H1 (cell line): ENCODE measurements around the gene GLTPD2. TPM values are rescaled to one million over a fixed set of nuclear protein-coding genes. Genes with fewer than 3 reads are reported as not detected.

ENCODE experiments used
- CTCF ChIA-PET: fragments of 300-600 bp; sonication (Branson Sonifier 250); formaldehyde crosslinking; loops from one replicate; lab custom pipeline; 2021; ENCODE audit not compliant: partially characterized antibody; lab: Charles Lee
- POLR2A ChIA-PET: fragments of 300-600 bp; sonication (Branson Sonifier 250); formaldehyde crosslinking; loops from one replicate; lab custom pipeline; 2021; ENCODE audit warnings: inconsistent platforms; ENCODE audit not compliant: partially characterized antibody; lab: Charles Lee
- DNase-seq, 2 experiments: peaks; one replicate each; pipeline versions ENCODE4 v3.0.0 to v3.0.0-alpha.2; 2010 to 2022; ENCODE audit warnings: low spot score in 2 of 2, low read depth in 1 of 2, mixed read lengths in 1 of 2
- FAIRE-seq: peaks from 2 replicates; lab custom pipeline; 2011; peaks lifted over from hg19 to GRCh38; lab: Jason Lieb, UNC
- H2AFZ ChIP-seq: 2 replicates; pipeline ENCODE4 v1.8.1; 2012; ENCODE audit warnings: low read length, inconsistent platforms
- H2AK5ac ChIP-seq: 2 replicates; pipeline ENCODE4 v1.6.1; 2013; ENCODE audit warnings: low read depth, low read length
- H2BK120ac ChIP-seq: replicated peaks from 2 replicates; pipeline ENCODE3; 2013; ENCODE audit warnings: low read depth, low read length, inconsistent platforms
- H2BK12ac ChIP-seq: 2 replicates; pipeline ENCODE4 v1.6.1; 2013; ENCODE audit warnings: low read depth, low read length
- H2BK15ac ChIP-seq: 2 replicates; pipeline ENCODE4 v1.6.1; 2013; ENCODE audit warnings: low read length
- H2BK20ac ChIP-seq: 2 replicates; pipeline ENCODE4 v1.6.1; 2013; ENCODE audit warnings: low read length
- H2BK5ac ChIP-seq: 2 replicates; pipeline ENCODE4 v1.6.1; 2013; ENCODE audit warnings: low read depth, low read length
- H3K14ac ChIP-seq: 2 replicates; pipeline ENCODE4 v1.6.1; 2013; ENCODE audit warnings: inconsistent platforms; ENCODE audit not compliant: insufficient read length
- H3K18ac ChIP-seq: 2 replicates; pipeline ENCODE4 v1.6.1; 2013; ENCODE audit warnings: low read length; ENCODE audit errors: extremely low read depth
- H3K23ac ChIP-seq: 2 replicates; pipeline ENCODE4 v1.6.1; 2013; ENCODE audit warnings: inconsistent platforms; ENCODE audit not compliant: insufficient read length
- H3K23me2 ChIP-seq: 2 replicates; pipeline ENCODE4 v1.6.1; 2013; ENCODE audit warnings: low read depth, low read length
- H3K27ac ChIP-seq: 2 replicates; pipeline ENCODE4 v1.6.1; 2011; ENCODE audit warnings: low read depth, low read length, inconsistent platforms
- H3K27me3 ChIP-seq, 4 experiments: replicated peaks in 1 of 4; 1 replicate in 1 of 4; 2 replicates in 3 of 4; pipeline versions ENCODE4 v1.6.1 to v1.8.1; 2011 to 2013; ENCODE audit warnings: low read length in 3 of 4, mild to moderate bottlenecking in 3 of 4, inconsistent platforms in 2 of 4, mixed read lengths in 2 of 4, moderate library complexity in 1 of 4; ENCODE audit not compliant: control insufficient read depth in 3 of 4, insufficient read depth in 3 of 4; ENCODE audit errors: extremely low read depth in 1 of 4
- H3K36me3 ChIP-seq, 4 experiments: 2 replicates each; pipeline versions ENCODE4 v1.6.1 to v1.8.1; 2011 to 2013; ENCODE audit warnings: mild to moderate bottlenecking in 4 of 4, low read length in 3 of 4, moderate library complexity in 2 of 4, control low read depth in 1 of 4, inconsistent platforms in 1 of 4; ENCODE audit not compliant: insufficient read depth in 4 of 4, control insufficient read depth in 2 of 4
- H3K4ac ChIP-seq: replicated peaks from 2 replicates; pipeline ENCODE3; 2013; ENCODE audit warnings: low read length, low read depth, mixed read lengths, inconsistent platforms; ENCODE audit not compliant: insufficient read length
- H3K4me1 ChIP-seq, 4 experiments: replicated peaks in 1 of 4; 1 replicate in 1 of 4; 2 replicates in 3 of 4; pipeline versions ENCODE4 v1.6.1 to v1.8.1; 2011 to 2013; ENCODE audit warnings: low read length in 3 of 4, inconsistent platforms in 2 of 4, mixed read lengths in 1 of 4; ENCODE audit not compliant: insufficient read depth in 4 of 4, control insufficient read depth in 3 of 4
- H3K4me2 ChIP-seq, 2 experiments: 2 replicates each; pipeline versions ENCODE4 v1.6.1 to v1.8.1; 2011 to 2013; ENCODE audit warnings: low read depth in 2 of 2, low read length in 2 of 2, control low read depth in 1 of 2, inconsistent platforms in 1 of 2, mild to moderate bottlenecking in 1 of 2; ENCODE audit not compliant: insufficient read depth in 1 of 2
- H3K4me3 ChIP-seq, 4 experiments: fragments of 200-600, 300-600 bp in 1 of 4; sonication (generic), shearing (Covaris generic), sonication (Bioruptor Twin) in 1 of 4; 2 replicates each; pipeline versions ENCODE4 v1.5.1 to v1.8.1; 2011 to 2016; ENCODE audit warnings: low read length in 4 of 4, low read depth in 3 of 4, control low read depth in 2 of 4, inconsistent platforms in 2 of 4, mild to moderate bottlenecking in 2 of 4, mixed read lengths in 1 of 4, moderate library complexity in 1 of 4; ENCODE audit not compliant: insufficient read depth in 2 of 4; ENCODE audit errors: extremely low read depth in 1 of 4
- H3K56ac ChIP-seq: replicated peaks from 2 replicates; pipeline ENCODE3; 2013; ENCODE audit warnings: low read depth, mild to moderate bottlenecking, mixed read lengths, low read length, inconsistent platforms; ENCODE audit not compliant: insufficient read length
- H3K79me1 ChIP-seq: 2 replicates; pipeline ENCODE4 v1.6.1; 2013; ENCODE audit warnings: low read depth, low read length, control low read depth
- H3K79me2 ChIP-seq, 2 experiments: 2 replicates each; pipeline versions ENCODE4 v1.6.1 to v1.8.1; 2012 to 2013; ENCODE audit warnings: low read length in 2 of 2, mild to moderate bottlenecking in 2 of 2, inconsistent platforms in 1 of 2; ENCODE audit not compliant: insufficient read depth in 2 of 2, control insufficient read depth in 1 of 2
- H3K9ac ChIP-seq, 4 experiments: replicated peaks in 1 of 4; 1 replicate in 1 of 4; 2 replicates in 3 of 4; pipeline versions ENCODE4 v1.6.1 to v1.8.1; 2011 to 2013; ENCODE audit warnings: low read depth in 3 of 4, low read length in 3 of 4, control low read depth in 2 of 4, mild to moderate bottlenecking in 2 of 4, moderate library complexity in 2 of 4, inconsistent platforms in 1 of 4; ENCODE audit errors: extremely low read depth in 1 of 4
- H3K9me3 ChIP-seq, 2 experiments: 2 replicates each; pipeline versions ENCODE4 v1.6.1 to v1.8.1; 2012 to 2013; ENCODE audit warnings: mild to moderate bottlenecking in 2 of 2, moderate library complexity in 2 of 2, control low read depth in 1 of 2, inconsistent platforms in 1 of 2, low read depth in 1 of 2, low read length in 1 of 2, mixed read lengths in 1 of 2; ENCODE audit not compliant: insufficient read depth in 2 of 2
- H4K20me1 ChIP-seq, 2 experiments: replicated peaks in 1 of 2; 2 replicates each; pipeline versions ENCODE3 to v1.8.1; 2011 to 2013; ENCODE audit warnings: inconsistent platforms in 2 of 2, low read length in 2 of 2, mild to moderate bottlenecking in 1 of 2; ENCODE audit not compliant: insufficient read depth in 2 of 2, control insufficient read depth in 1 of 2
- H4K5ac ChIP-seq: 2 replicates; pipeline ENCODE4 v1.6.1; 2013; ENCODE audit warnings: low read length, low read depth, mixed read lengths, inconsistent platforms; ENCODE audit not compliant: insufficient read length
- H4K8ac ChIP-seq: 2 replicates; pipeline ENCODE4 v1.8.0; 2013; ENCODE audit warnings: mild to moderate bottlenecking, moderate library complexity, low read length, inconsistent platforms; ENCODE audit not compliant: insufficient read depth; ENCODE audit errors: extremely low read depth
- H4K91ac ChIP-seq: replicated peaks from 2 replicates; pipeline ENCODE3; 2013; ENCODE audit warnings: low read length, mixed read lengths, inconsistent platforms; ENCODE audit not compliant: insufficient read length
- ASH2L ChIP-seq: fragments of 200-600, 300-600 bp; sonication (generic); IDR thresholded peaks from one replicate; pipeline ENCODE4 v1.7.1; 2017; ENCODE audit warnings: low read length
- CBX5 ChIP-seq: fragments of 300-800, 300-1000 bp; sonication (generic); IDR thresholded peaks from 2 replicates; pipeline ENCODE4 v1.7.1; 2016; ENCODE audit warnings: antibody characterized with exemption, low read length, low read depth
- NRF1 ChIP-seq: IDR thresholded peaks from 2 replicates; pipeline ENCODE4 v1.6.1; 2011; ENCODE audit warnings: mild to moderate bottlenecking, low read depth, low read length, improper control_type of control experiment
- RBBP5 ChIP-seq: IDR thresholded peaks from 2 replicates; pipeline ENCODE4 v1.7.1; 2012; ENCODE audit warnings: low read depth, mild to moderate bottlenecking, inconsistent platforms, low read length, moderate library complexity, borderline replicate concordance
- SP2 ChIP-seq: IDR thresholded peaks from 2 replicates; pipeline ENCODE4 v1.6.1; 2012; ENCODE audit warnings: mild to moderate bottlenecking, low read length, inconsistent platforms
- WGBS, 2 experiments: shearing (Covaris generic) in 1 of 2; methylation state at CpG; one replicate each; pipeline versions ENCODE4 v1.1.6 to v1.1.7; 2013 to 2015; ENCODE audit warnings: low lambda C conversion rate in 2 of 2, mixed read lengths in 2 of 2, inconsistent platforms in 1 of 2, low coverage in 1 of 2, missing lambda C conversion rate in 1 of 2; ENCODE audit not compliant: insufficient replicate concordance in 2 of 2, insufficient coverage in 1 of 2, insufficient read length in 1 of 2; ENCODE audit errors: extremely low coverage in 1 of 2, missing lambda C conversion rate in 1 of 2; 5-methylcytosine and 5-hydroxymethylcytosine counted together
- polyA plus RNA-seq, 7 experiments: library from polyadenylated mRNA; depleted of rRNA in 3 of 7; stranded (reverse) in 5 of 7; unstranded in 2 of 7; fragments of >200 nt in 5 of 7; fragments of 200-250 nt in 2 of 7; gene quantifications; 1 replicate in 5 of 7; 2 replicates in 1 of 7; 4 replicates in 1 of 7; pipeline versions ENCODE4 v1.2.1 to v1.2.3, GENCODE V29; 2011 to 2013; ENCODE audit warnings: missing spikeins in 2 of 7, mixed read lengths in 2 of 7
- total RNA-seq: library from RNA; stranded (reverse); fragmentation: NEBNext Ultra II Directional; extraction: Animal tissue kit (Norgen Biotek cat#: 25700); gene quantifications from 2 replicates; pipeline ENCODE4 v1.2.1, GENCODE V29; 2021

Gene GLTPD2
- total and polyA plus RNA-seq, 2 of the 8 experiments (the other 6 are each of a cell fraction or from before 2014, with no cell fraction given): not detected

GRCh38 chr17:4785311-4786105, 3.3 kb upstream of the GLTPD2 start:
- 95% methylated on average over 57 of the region's 61 CpGs; no CpG with 5 or more reads in 1 of the 2 experiments for WGBS, 2 experiments
- ChIA-PET POLR2A (interaction anchor here (1.3 kb wide), 1 partner anchor 124 kb away, joined by 3 read pairs; no protein-coding TSS in a partner anchor), CTCF (interaction anchor here (0.5 to 2.9 kb wide), 11 partner anchors 7 to 216 kb away, joined by 3 to 16 read pairs (median 4); no protein-coding TSS in a partner anchor)
- H4K20me1 ChIP-seq: peaks cover 0 to 2% of the 10 kb centered on the region in 2 experiments
- H3K27ac ChIP-seq: no peak overlapping the region
- H3K79me1 ChIP-seq: no peaks in the 10 kb centered on the region
- no peak overlapping the region for H3K23ac ChIP-seq
- no peak overlapping the region for H4K91ac ChIP-seq
- H3K4me1 ChIP-seq: peaks cover 0 to 14% (median 8%) of the 10 kb centered on the region in 4 experiments; a peak in 5 of 7 replicates
- no peak overlapping the region; the same call in 1 of the 2 replicates for H2AK5ac ChIP-seq
- H2BK120ac ChIP-seq: no peak overlapping the region
- H2BK15ac ChIP-seq: peak overlapping the region; percentile 29; the same call in 1 of the 2 replicates
- H3K9ac ChIP-seq: no peak overlapping the region
- H3K56ac ChIP-seq: no peak overlapping the region
- no peak for DNase-seq
- no peaks in the 10 kb centered on the region for H3K36me3 ChIP-seq
- no peaks in the 10 kb centered on the region for H3K9me3 ChIP-seq
- peak overlapping the region; percentile 11; the same call in 1 of the 2 replicates for H4K8ac ChIP-seq
- TF ChIP-seq CBX5 (no peak), NRF1 (no peak), RBBP5 (no peak), ASH2L (no peak), SP2 (no peak)
- H3K4ac ChIP-seq: no peak overlapping the region
- no peaks in the 10 kb centered on the region for H3K79me2 ChIP-seq
- no peak overlapping the region for H2BK5ac ChIP-seq
- H2BK12ac ChIP-seq: 0 out of 2 replicates have a peak overlapping the region, but pooled peaks have one; percentile 27
- H3K23me2 ChIP-seq: peaks cover 16% of the 10 kb centered on the region
- no peak overlapping the region for H3K14ac ChIP-seq
- no peak overlapping the region; the same call in 1 of the 2 replicates for H3K18ac ChIP-seq
- H3K4me2 ChIP-seq: no peak overlapping the region
- no peak for FAIRE-seq
- no peak overlapping the region for H2AFZ ChIP-seq
- no peak overlapping the region for H4K5ac ChIP-seq
- no peak overlapping the region for H3K4me3 ChIP-seq
- H3K27me3 ChIP-seq: peaks cover 3 to 22% (median 15%) of the 10 kb centered on the region in 4 experiments; a peak in 6 of 7 replicates
- H2BK20ac ChIP-seq: no peak overlapping the region
